ENCODE results near the gene SYNDIG1. TPM values are rescaled to one million over a fixed set of nuclear protein-coding genes. Genes with fewer than 3 reads are reported as not detected.

The SYNDIG1 gene
- total and polyA plus RNA-seq, 4 donors, result 0.20 to 5.0 (median 0.63) TPM

GRCh38 chr20:24630486-24631172 is 161.2 kb downstream of the SYNDIG1 start:
- H3K27me3 ChIP-seq (ENCODE audit: control insufficient read depth in 3 of 3, insufficient read depth in 3 of 3, low read length in 2 of 3), result no peaks in the 10 kb centered on the region
- H3K4me3 ChIP-seq, result no peak overlapping the region
- DNase-seq (no peak), ATAC-seq (ENCODE audit: insufficient read depth, low FRiP score) (no peak)
- H3K9me3 ChIP-seq (ENCODE audit: control insufficient read depth in 4 of 4, insufficient read depth in 3 of 4, low read length in 3 of 4), result peaks cover 0 to 1% (median 0%) of the 10 kb centered on the region in 4 donors
- 93 to 99% methylated on average over 6 of the region's 6 CpGs for WGBS, 2 donors
- H3K36me3 ChIP-seq (ENCODE audit: control insufficient read depth in 4 of 4, insufficient read depth in 4 of 4, low read length in 4 of 4), result no peaks in the 10 kb centered on the region
- H3K4me1 ChIP-seq (ENCODE audit: control insufficient read depth in 5 of 5, insufficient read depth in 5 of 5, low read length in 5 of 5), result peaks cover 0 to 10% (median 3%) of the 10 kb centered on the region in 5 donors
- TF ChIP-seq, protein P1, sequence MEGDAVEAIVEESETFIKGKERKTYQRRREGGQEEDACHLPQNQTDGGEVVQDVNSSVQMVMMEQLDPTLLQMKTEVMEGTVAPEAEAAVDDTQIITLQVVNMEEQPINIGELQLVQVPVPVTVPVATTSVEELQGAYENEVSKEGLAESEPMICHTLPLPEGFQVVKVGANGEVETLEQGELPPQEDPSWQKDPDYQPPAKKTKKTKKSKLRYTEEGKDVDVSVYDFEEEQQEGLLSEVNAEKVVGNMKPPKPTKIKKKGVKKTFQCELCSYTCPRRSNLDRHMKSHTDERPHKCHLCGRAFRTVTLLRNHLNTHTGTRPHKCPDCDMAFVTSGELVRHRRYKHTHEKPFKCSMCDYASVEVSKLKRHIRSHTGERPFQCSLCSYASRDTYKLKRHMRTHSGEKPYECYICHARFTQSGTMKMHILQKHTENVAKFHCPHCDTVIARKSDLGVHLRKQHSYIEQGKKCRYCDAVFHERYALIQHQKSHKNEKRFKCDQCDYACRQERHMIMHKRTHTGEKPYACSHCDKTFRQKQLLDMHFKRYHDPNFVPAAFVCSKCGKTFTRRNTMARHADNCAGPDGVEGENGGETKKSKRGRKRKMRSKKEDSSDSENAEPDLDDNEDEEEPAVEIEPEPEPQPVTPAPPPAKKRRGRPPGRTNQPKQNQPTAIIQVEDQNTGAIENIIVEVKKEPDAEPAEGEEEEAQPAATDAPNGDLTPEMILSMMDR (IDR thresholded peaks at IDR 0.05; ENCODE audit: control extremely low read depth, extremely low read depth), result no peak
- H3K27ac ChIP-seq (ENCODE audit: low read depth in 1 of 2, low read length in 1 of 2), result no peak overlapping the region
- no peak overlapping the region for H3K9ac ChIP-seq (ENCODE audit: insufficient read depth in 1 of 2, low read length in 2 of 2)

- WGBS, 2 donors, result 95 to 99% methylated on average over 11 of the region's 11 CpGs
These were observed 161.7 kb downstream of the SYNDIG1 start for GRCh38 chr20:24631173-24631505.

GRCh38 chr20:24632581-24632980 is 163.2 kb downstream of the SYNDIG1 start:
- H3K4me3 ChIP-seq, result no peak overlapping the region
- ATAC-seq (ENCODE audit: insufficient read depth, low FRiP score) (no peak), DNase-seq (no peak)
- H3K36me3 ChIP-seq (ENCODE audit: control insufficient read depth in 4 of 4, insufficient read depth in 4 of 4, low read length in 4 of 4), result no peaks in the 10 kb centered on the region
- 65 to 75% methylated on average over 7 of the region's 7 CpGs for WGBS, 2 donors
- H3K9ac ChIP-seq (ENCODE audit: insufficient read depth in 1 of 2, low read length in 2 of 2), result no peak overlapping the region
- no peaks in the 10 kb centered on the region for H3K9me3 ChIP-seq (ENCODE audit: control insufficient read depth in 4 of 4, insufficient read depth in 3 of 4, low read length in 3 of 4)
- TF ChIP-seq, protein P1 (IDR thresholded peaks at IDR 0.05; ENCODE audit: control extremely low read depth, extremely low read depth), result no peak
- peaks cover 0 to 10% (median 3%) of the 10 kb centered on the region in 5 donors for H3K4me1 ChIP-seq (ENCODE audit: control insufficient read depth in 5 of 5, insufficient read depth in 5 of 5, low read length in 5 of 5)
- H3K27ac ChIP-seq (ENCODE audit: low read depth in 1 of 2, low read length in 1 of 2), result no peak overlapping the region
- no peaks in the 10 kb centered on the region for H3K27me3 ChIP-seq (ENCODE audit: control insufficient read depth in 3 of 3, insufficient read depth in 3 of 3, low read length in 2 of 3)

More at GRCh38 chr20:24631173-24631505, 161.7 kb downstream of the SYNDIG1 start:
- DNase-seq (no peak), ATAC-seq (ENCODE audit: insufficient read depth, low FRiP score) (no peak)
- no peak overlapping the region for H3K27ac ChIP-seq (ENCODE audit: low read depth in 1 of 2, low read length in 1 of 2)
- H3K36me3 ChIP-seq (ENCODE audit: control insufficient read depth in 4 of 4, insufficient read depth in 4 of 4, low read length in 4 of 4), result no peaks in the 10 kb centered on the region
- H3K27me3 ChIP-seq (ENCODE audit: control insufficient read depth in 3 of 3, insufficient read depth in 3 of 3, low read length in 2 of 3), result no peaks in the 10 kb centered on the region
- H3K9ac ChIP-seq (ENCODE audit: insufficient read depth in 1 of 2, low read length in 2 of 2), result no peak overlapping the region
- peaks cover 0 to 10% (median 3%) of the 10 kb centered on the region in 5 donors for H3K4me1 ChIP-seq (ENCODE audit: control insufficient read depth in 5 of 5, insufficient read depth in 5 of 5, low read length in 5 of 5)
- peaks cover 0 to 1% (median 0%) of the 10 kb centered on the region in 4 donors for H3K9me3 ChIP-seq (ENCODE audit: control insufficient read depth in 4 of 4, insufficient read depth in 3 of 4, low read length in 3 of 4)
- H3K4me3 ChIP-seq, result no peak overlapping the region
- TF ChIP-seq, protein P1 (IDR thresholded peaks at IDR 0.05; ENCODE audit: control extremely low read depth, extremely low read depth), result no peak

Data from lung (tissue), 12 donors.